NCI-H187 (cell line): ENCODE results near the gene SCAMP2.
"Not testable (repeated sequence)": the region's sequence is repeated elsewhere in the genome, so short reads cannot be mapped to it uniquely, and the experiment has no call there.

Source experiments
- DNase-seq, 2 experiments: peaks; one replicate each; lab custom pipeline; 2025; lab: John Stamatoyannopoulos, UW

SCAMP2 gene

GRCh38 chr15:74890665-74890960 lies 17.4 kb upstream of the SCAMP2 start:
- DNase-seq, result no peak

GRCh38 chr15:74889883-74890664 lies 16.9 kb upstream of the SCAMP2 start, which contains the start of gene MPI:
Gene MPI, plus strand, starts transcription at chr15:74890042. Its CDS starts 32 bp downstream, at chr15:74890074.
- DNase-seq, result peak; percentile 46 to 66

DNA sequence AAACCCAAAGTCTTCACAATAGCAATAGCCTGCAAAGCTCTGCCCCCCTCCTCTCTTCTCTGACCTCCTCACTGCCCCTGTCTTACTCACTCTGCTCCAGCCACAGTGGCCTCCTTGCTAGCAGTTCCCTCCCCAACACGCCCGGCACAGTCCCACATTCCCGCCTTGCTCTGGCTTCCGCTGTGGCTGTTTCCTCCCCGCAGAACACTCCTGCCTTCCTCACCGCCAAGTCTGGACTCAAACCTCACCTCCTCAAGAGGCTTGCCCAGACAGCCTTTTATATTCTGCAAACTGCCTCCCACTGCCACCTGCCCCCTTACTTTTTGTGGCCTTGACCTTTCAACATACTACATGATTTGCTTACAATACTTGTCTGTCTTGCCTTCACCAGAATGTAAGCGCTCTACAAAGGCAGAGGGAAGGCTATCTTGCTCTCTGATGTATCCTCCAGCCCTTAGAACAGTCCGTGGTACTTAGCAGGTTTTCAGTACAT lies 16.3 kb upstream of the SCAMP2 start:
- DNase-seq, result no peak

GRCh38 chr15:74888716-74889115 lies 15.6 kb upstream of the SCAMP2 start:
- DNase-seq, result no peak

DNA sequence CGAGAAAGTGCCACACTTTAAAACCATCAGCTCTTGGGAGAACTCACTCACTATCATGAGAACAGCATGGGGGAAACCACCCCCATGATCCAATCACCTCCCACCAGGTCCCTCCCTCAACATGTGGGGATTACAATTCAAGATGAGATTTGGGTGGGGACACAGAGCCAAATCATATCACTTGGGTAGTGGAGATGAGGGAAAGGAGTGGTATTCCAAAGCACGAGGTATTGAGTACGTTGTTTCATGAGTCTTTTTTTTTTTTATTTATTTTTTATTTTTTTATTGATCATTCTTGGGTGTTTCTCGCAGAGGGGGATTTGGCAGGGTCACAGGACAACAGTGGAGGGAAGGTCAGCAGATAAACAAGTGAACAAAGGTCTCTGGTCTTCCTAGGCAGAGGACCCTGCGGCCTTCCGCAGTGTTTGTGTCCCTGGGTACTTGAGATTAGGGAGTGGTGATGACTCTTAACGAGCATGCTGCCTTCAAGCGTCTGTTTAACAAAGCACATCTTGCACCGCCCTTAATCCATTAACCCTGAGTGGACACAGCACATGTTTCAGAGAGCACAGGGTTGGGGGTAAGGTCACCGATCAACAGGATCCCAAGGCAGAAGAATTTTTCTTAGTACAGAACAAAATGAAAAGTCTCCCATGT lies 14.5 kb upstream of the SCAMP2 start:
- DNase-seq, result not testable (repeated sequence)

DNA sequence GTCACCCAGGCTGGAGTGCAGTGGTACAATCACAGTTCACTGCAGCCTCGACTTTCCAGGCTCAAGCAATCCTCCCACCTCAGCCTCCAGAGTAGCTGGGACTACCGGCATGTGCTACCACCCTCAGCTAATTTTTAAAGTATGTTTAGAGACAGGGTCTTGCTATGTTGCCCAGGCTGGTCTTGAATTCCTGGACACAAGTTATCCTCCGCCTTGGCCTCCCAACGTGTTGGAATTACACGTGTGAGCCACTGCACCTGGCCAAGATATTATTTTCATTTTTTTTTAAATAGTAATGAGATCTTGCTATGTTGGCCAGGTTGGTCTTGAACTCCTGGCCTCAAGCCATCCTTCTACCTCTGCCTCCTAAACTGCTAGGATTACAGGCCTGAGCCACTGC lies 12.3 kb upstream of the SCAMP2 start:
- no peak for DNase-seq

DNA sequence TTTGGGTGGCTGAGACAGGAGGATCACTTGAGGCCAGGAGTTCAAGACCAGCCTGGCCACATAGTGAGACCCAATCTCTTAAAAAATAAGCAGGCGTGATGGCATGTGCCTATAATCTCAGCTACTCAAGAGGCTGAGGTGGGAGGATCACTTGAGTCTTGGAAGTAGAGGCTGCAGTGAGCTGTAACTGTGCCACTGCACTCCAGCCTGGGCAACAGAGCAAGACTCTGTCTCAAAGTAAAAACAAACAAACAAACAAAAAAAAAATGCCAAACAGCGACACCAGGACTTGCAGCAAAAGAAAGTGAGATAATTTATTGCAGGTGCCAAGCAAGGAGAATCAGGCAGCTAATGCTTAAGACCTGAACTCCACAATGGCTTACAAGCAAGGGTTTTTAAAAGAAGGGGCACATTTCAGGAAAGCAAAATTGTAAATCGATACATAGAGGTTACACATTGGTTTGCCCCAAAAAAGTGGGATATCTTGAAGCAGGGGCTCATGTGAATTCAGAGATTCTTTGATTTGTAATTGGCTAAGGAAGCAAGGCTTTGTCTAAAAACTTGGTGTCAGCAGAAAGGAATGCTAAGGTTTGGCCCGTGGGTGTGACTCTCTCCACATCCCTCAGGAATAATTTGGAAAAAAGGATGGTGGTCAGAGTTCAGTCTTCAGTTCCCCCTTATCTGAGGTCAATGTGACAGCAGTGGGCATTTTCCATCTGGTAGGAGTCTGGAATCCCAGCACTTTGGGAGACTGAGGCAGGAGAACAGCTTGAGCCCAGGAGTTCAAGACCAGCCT lies 11.5 kb upstream of the SCAMP2 start:
- DNase-seq, result no peak

DNA sequence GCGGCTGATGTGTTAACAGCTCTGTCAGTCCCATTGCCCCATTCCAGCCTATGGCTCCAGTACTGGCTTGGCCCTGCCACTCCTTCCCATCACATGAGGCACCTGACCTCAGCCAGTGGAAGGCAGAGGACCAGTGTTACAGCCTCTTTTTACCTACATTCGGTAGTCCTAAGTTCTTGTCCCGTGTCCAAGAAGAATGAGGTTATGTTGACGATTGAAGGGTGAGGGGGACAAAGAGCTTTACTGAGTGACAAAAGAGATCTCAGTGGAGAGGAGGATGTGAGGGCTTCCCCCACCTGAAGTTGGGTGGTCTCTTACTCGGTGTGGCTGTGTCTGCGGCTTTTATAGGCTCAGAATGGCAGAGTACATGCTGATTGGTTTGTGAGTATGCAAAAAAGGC lies 9.4 kb upstream of the SCAMP2 start:
- DNase-seq, result no peak

GRCh38 chr15:74878273-74878672 lies 5.1 kb upstream of the SCAMP2 start:
- no peak for DNase-seq

DNA sequence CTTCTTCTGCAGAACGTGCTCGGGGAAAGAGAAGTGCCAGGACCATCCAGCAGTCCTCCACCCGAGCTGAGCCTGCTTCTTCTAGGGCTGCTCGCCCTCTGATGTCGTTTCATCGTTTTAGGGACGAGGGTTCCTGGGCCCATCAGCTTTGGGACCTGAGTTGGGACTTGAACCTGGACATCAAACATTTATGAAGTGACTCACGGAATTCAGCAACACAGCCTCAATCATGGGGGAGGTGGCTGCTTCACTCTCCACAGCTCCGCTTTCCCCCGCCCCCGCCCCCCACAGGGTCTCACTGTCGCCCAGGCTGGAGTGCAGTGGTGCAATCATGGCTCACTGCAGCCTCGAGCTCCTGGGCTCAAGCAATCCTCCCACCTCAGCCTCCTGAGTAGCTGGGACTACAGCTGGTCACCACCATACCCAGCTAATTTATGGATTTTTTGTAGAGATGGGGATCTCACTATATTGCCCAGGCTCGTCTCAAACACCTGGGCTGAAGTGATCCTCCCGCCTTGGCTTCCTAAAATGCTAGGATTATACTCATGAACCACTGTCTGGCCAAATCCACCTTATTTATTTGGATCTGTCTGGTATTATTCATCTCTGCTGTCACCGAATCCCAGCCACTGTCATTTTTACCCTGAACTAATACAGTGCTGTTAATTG lies 725 bp upstream of the SCAMP2 start:
- DNase-seq, result no peak

DNA sequence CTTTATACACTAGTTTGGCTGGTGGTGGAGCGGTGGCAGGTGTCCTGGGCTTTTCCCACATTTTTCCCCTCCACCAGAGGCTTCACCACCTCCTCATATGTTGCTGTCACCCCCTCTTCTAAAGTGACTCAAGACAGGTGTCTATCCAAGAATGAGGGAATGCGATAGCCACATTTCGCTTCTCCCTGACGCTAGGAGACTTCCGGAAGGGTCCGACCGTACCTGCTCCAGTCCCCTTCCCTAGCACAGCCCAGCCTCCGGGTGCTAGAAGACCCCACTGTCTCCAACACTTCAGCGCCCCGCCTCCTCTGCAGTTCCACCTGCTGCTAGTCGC lies 496 bp downstream of the SCAMP2 start:
- no peak for DNase-seq

DNA sequence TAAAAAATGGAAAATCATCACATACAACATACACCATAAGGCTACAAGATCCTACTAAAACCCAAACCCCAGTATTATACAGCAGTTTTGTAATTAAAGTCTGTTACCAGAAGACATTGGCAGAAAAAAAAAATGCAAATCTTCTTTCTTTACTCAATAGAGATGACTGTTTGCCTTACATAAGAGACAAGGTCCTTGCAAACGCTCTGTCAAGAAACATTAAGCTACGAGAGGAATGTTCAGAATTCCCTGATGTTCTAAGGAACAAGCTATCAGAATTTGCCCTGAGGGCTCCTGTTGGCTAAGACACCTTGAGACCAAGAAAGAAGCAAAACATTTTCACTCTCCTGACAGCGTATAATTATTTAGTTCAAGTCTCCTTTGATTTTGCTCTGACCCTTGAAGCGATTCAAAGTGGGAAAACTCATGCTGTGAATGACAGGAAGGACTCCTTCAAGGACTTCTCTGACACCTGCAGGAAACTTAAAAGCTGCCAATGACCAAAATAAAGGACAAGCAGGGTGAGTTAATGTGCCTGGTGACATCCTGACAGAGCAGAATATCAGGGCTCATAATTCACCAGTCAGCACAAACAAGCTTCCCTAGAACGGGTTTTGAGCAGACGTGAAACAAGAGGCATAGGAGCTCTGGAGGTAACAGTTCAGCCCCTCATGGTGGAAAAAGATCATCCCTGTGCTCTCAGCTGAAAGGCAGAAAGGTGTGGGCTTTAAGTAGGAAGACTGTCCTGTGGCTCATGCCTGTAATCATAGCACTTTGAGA lies 2.5 kb downstream of the SCAMP2 start:
- DNase-seq, result no peak

DNA sequence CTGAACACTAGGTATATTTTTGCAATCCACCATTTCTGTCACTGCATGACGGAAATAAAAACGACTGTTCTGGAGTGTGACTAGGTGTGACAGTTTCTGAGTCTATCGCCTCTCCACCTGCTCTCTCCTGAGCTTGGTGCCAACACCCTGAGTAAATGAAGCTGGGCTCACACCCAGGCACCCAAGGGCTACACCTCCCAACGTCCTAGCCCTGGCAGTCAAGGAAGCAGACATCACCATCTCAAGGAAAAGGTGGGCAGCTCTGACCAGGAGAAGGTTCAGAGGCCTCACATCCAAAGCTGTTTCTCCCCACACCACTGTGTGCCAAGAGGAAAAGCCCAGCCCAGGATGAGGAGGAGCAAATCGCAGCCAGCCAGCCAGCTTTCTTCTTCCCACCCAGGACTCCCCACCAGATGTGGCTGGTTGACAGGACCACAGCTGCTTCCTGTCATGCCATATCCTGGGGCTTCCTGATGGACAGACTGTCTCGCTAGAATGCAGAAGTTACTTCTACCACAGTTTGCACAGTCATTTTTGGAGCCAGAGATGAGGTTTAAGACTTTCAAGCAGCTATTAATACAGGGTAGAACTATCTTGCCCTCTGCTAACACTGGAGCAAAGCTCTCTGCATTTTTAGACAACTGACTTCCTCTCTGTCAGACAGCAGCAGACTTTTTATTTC lies 3.3 kb downstream of the SCAMP2 start:
- no peak for DNase-seq

GRCh38 chr15:74869372-74869725 lies 3.8 kb downstream of the SCAMP2 start:
- DNase-seq, result no peak

DNA sequence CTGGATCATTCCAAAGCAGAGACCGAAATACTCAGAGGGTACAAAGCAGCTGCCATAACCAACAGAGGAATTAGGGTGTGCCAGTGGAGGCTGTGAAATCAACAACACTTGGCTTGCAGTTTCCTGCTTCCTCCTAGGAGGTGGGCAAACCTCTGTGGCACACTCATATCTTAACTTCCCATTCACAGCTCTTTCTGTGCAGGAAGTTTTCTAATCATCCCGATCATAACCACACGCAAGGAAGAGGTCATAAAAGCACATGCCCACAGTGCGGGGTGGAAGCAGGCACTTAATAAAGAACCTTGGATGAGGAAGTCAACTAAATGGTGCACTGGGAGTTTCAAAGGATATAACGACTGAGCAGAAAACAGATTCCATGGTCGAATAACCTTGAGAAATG lies 5.1 kb downstream of the SCAMP2 start:
- no peak for DNase-seq

DNA sequence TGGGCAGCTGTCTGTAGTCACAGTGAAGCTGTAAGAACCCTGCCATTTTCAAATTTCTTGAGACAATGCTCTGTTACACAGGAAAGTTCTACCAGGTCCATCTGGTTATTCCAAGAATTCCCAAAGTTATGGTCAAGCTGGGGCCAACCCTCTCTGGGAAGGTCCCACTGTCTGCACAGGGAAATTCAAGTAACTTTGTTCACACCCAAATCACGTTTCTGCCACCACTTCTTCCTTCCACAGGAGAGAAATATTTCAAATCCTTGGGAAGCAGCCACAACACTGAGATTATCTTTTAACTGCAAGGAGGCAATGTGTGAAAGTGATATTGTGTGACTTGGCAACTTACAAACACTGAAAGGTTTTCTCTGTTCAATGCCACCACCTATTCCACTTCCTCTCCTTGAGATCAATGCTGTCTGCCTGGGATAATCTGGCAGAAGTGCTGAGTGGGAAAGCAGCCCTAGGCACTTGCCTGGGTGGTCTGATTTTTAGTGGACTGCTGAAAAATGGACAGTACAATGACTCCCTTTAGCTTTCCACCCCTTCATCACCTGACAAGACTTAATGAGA lies 5.6 kb downstream of the SCAMP2 start:
- no peak for DNase-seq

DNA sequence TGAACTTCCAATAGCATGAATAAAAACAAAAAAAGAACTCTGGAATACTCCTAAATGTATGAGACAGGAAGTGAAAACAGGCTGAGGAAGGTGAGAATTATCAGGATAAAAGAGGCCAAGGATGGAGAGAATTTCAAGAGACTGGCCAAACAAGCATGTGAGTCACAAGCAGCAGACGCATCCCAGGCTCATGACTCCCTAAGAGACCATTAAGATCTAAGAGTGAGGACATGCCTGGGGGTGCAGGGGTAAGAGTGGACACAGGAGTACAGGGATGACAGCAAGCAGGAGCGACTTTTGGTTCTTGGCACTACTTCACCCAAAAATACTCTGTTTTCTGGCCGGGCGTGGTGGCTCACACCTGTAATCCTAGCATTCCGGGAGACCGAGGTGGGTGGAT lies 7.1 kb downstream of the SCAMP2 start:
- no peak for DNase-seq

- DNase-seq, result no peak
Observed at GRCh38 chr15:74865316-74865715, 7.8 kb downstream of the SCAMP2 start.

- DNase-seq, result no peak
Observed at GRCh38 chr15:74864296-74864695, 8.9 kb downstream of the SCAMP2 start.

- no peak for DNase-seq
Observed at GRCh38 chr15:74863239-74864056, 9.7 kb downstream of the SCAMP2 start.
